Right hindlimb (tissue), 1 donor: ENCODE results near the gene CRABP1.
"Not testable (repeated sequence)": the region's sequence is repeated elsewhere in the genome, so short reads cannot be mapped to it uniquely, and the experiment has no call there.

Experiments used
- DNase-seq: peaks from one replicate; pipeline ENCODE4 v3.0.0-alpha.2; 2018

CRABP1 gene

GRCh38 chr15:78380143-78380542 lies 40.0 kb downstream of the CRABP1 start:
- not testable (repeated sequence) for DNase-seq

DNA sequence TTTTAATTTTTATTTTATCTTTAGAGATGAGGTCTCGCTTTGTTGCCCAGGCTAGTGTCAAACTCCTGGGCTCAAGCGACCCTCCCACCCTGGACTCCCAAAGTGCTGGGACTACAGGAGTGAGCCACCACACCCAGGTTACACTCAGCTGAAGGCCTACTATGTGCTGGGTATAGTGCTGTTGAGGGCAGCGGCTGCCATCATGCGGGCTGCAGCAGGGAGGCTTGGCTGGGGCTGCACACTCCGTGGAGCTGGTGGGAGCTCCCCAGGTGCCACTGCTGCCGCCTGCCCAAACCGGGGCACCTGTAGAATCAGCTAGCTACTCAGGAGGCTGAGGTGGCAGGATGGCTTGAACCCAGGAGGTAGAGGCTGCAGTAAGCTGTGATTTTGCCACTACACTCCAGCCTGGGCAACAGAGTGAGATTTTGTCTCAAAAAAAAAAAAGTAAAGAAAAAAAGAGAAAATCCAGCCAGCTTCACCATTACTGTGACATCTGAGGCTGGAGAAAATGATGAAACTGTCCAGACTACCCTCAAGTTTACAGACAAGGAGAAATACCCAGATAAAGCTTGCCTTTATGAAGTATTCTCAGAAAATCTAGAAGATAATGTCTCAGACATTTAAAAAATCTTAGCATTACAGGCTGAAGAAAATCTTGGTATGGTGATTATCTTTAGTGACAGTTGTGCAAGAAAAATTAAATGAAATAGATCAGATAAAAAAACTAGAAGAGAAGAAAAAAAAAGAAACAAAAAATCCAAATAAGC lies 42.1 kb downstream of the CRABP1 start:
- no peak for DNase-seq

GRCh38 chr15:78384651-78385050 lies 44.5 kb downstream of the CRABP1 start:
- no peak for DNase-seq

DNA sequence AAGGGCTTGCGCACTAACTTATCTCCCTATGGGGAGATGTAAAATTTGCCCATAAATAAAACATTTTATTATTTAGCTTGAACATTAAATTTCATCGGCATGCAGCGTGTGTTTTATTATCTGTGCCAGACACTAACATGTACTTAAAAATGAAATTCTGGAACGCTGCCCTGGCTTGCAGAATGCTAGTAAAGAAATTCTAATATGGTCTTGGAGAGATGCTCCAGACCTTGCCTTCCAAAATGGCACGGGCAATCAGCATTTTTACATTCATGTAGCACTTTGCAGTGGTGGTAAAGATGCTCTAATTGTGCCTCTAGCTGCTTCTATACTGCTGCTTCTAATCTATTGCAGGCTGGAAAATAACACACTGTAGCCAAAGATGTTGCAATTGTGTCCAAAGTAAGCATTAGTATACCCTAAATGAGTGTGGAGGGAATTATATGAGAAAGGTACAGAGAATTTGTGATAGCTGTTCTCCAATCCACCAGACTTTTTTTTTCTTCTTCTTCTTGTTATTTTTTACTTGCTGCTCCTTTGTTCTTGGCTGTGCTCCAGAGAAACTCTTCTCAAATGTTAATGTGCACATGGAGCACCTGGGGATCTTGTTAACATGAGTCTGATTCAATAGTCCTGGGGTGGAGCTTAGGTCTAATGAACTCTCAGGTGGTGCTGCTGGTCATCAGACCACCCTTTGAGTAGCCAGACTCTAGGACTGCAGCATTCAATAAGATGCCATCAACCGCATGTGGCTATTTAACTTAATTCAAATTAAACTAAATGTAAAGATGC lies 47.3 kb downstream of the CRABP1 start:
- peak; percentile 61 for DNase-seq

GRCh38 chr15:78388865-78389264 lies 48.7 kb downstream of the CRABP1 start:
- DNase-seq = no peak

DNA sequence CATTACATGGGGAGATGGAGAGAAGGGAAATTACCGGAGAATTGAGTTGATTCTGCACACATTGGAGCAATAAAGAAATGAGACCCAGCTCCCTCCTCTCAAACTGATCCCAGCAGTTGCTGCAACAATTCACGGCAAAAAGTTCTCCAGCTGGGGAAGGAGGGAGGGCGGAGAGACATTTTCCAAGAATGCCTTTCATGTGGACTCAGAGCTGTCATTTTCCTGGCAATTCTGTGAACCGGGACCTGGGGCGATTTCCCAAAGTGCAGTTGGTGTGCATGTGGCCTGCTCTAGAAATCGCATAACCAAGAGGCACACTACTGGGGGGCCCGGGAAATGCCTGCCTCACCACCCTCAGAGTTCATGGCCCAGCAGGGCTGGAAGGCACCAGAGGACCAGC lies 49.2 kb downstream of the CRABP1 start:
- DNase-seq = peak; percentile 83

DNA sequence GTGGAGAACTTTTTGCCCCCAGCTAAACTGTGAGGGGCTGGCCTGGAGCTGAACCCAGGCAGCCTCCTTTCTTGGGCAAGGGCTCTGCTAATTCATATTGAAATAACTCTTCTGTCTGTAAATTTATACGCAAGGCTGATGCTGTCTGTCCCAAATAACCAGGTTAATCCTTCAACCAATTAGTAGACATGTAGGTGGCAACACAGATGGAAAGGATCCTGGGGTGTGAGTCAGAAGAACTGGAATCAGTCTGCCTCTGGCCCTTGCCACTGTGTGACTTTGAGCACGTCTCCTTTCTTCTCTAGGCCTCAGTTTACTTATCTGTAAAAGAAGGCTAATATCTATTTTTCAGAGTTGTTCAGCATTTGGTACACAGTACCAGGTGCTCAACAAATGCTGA lies 49.6 kb downstream of the CRABP1 start:
- DNase-seq = no peak

GRCh38 chr15:78390242-78390641 lies 50.1 kb downstream of the CRABP1 start:
- DNase-seq = no peak

DNA sequence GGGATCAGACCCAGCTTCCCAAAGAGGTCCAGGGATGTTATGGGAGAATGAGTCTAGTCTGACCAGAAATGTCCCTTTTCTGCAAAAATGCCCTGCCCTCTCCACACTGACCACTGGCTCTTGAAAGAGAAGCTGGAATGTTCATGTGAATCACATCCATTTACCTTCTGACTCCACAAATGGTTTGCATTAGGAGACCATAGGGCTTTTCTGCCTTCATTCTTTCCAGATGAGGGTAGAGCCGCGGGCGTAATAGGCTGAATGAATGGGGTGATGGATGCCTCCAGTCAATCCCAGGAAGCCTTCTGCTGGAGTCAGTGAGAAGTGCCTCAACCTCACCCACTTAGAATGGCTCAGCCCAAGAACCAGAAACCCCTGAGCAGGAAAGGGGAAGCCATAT lies 50.7 kb downstream of the CRABP1 start:
- DNase-seq = no peak

DNA sequence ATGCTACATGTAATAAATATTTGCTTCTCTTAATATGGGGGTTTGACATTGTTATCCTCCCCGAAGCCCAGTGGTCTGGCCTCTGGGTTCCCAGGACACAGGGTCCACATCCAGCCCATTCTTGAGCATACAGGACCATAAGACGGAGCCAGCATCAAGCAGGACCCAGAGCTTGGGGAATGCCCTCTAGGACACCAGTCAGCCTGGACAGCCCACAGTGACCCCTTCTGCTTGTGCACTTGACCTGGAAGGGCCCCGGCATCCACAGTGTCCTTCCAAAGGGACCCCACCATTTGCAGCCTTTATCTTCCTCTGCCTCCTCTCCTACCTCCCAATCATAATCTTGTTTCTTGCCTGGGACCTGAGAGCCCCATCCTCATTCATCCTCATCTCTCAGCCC lies 51.6 kb downstream of the CRABP1 start:
- no peak for DNase-seq

- DNase-seq = no peak
Observed at GRCh38 chr15:78392430-78392829, 52.3 kb downstream of the CRABP1 start.

- no peak for DNase-seq
Observed at GRCh38 chr15:78393137-78393536, 53.0 kb downstream of the CRABP1 start.

GRCh38 chr15:78394026-78394425 lies 53.9 kb downstream of the CRABP1 start:
- no peak for DNase-seq

- peak; percentile 86 for DNase-seq
Observed at GRCh38 chr15:78394981-78395616, 54.9 kb downstream of the CRABP1 start.

GRCh38 chr15:78396186-78396814 lies 56.1 kb downstream of the CRABP1 start:
- no peak for DNase-seq

- DNase-seq = no peak
Observed at GRCh38 chr15:78396976-78397375, 56.8 kb downstream of the CRABP1 start.

- DNase-seq = no peak
Observed at GRCh38 chr15:78397382-78397781, 57.2 kb downstream of the CRABP1 start.
